ENCODE results near the gene AQP2.

The AQP2 gene

DNA sequence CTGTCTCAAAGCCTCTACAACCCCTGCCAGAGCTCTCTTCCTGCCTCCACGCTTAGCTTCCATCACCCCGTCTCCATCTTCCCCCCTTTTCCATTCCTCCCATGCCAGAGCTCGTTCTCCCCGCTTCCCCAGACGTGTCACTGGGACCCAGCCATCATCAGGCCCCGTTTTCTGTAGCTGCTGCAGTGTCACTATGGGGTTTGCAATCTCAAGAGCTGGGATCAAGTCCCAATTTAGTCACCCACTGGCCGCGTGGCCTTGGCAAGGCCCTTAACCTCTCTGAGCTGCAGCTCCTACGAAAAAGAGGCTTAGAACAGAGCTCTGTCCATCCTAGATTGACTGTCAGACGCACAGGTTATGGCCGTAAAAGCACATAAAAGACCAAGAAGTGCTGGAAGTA, 45.9 kb upstream of the AQP2 start:
- no peak for TF ChIP-seq CTCF (IDR thresholded peaks at IDR 0.05; ENCODE audit: low read length, missing control alignments)

DNA sequence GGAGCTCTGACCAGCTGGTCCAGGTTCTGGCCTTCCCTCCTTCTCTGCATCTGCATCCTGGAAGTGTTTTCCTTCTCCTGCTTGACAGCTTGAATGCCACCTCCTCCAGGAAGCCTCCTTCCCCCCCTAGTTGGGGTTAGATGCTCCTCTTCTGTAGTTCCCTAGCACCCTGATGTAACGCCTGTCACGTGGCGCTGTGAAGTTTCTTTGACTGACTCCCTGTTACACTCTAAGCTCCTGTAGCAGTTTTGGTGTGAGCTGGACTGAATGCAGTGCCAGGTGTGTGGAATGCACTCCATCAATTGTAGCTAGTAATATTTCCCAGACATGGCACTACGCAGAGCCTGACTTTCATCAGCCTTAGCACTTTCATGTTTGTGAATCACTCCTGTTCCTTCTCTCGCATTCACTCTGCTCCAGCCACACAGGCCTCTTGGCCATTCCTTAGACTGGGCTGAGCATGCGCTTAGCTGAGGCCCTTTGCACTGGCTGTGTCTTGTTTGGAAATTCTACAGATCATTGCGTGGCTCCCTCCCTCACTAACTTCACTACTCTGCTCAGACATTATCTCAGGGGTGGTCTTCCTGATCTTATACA, 44.7 kb upstream of the AQP2 start:
- TF ChIP-seq CTCF (IDR thresholded peaks at IDR 0.05; ENCODE audit: low read length, missing control alignments) = no peak
- DNase-seq (ENCODE audit: low read depth) = no peak
- no peak overlapping the region for H3K4me3 ChIP-seq (replicated peaks; ENCODE audit: low read depth, low read length)

More for the DNA sequence above, 45.9 kb upstream of the AQP2 start:
- no peak for DNase-seq (ENCODE audit: low read depth)
- H3K4me3 ChIP-seq (replicated peaks; ENCODE audit: low read depth, low read length) = no peak overlapping the region

DNA sequence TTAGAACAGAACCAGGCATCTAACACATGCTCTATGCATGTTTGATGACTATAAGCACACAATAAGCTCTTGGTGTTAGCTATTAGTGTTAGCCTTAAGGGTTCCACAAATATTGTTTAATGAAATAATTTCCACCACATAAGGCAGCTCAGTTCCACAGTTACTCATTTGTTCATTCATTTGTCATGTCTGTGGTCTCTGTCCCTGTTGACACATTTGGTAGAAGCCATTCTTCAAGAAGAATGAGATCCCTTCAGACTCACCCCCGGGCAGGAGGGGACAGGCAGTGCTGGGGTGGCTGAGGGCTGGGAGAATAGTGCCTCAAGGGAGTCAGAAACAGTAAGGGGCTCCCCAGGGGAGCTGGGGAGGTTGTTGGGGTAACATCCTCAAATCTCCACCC, 43.2 kb upstream of the AQP2 start:
- no peak for DNase-seq (ENCODE audit: low read depth)
- no peak overlapping the region for H3K4me3 ChIP-seq (replicated peaks; ENCODE audit: low read depth, low read length)
- no peak for TF ChIP-seq CTCF (IDR thresholded peaks at IDR 0.05; ENCODE audit: low read length, missing control alignments)

DNA sequence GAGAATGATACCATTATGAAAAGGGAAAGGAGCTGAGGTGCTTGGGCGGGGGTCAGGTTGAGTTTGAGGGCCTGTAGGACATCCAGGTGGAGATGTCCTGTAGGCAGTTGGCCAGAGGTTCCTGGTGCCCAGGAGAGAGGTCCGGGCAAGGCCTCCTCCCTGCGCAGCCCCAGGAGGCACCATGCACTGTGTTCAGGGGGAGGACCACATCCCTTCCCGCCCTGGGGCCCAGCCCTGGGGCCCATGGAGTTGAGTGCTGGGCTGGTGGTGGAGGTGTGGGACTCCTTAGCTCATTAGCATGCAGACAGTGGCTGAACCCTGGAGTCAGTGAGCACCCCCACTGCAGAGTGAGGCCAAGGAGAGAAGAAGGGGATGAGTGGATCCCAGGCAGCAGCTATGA, 41.2 kb upstream of the AQP2 start:
- H3K4me3 ChIP-seq (replicated peaks; ENCODE audit: low read depth, low read length) = no peak overlapping the region
- DNase-seq (ENCODE audit: low read depth) = no peak
- TF ChIP-seq CTCF (IDR thresholded peaks at IDR 0.05; ENCODE audit: low read length, missing control alignments) = no peak

- TF ChIP-seq CTCF (IDR thresholded peaks at IDR 0.05; ENCODE audit: low read length, missing control alignments) = no peak
- DNase-seq (ENCODE audit: low read depth) = peak; percentile 66
Observed at GRCh38 chr12:49909826-49910225, 40.7 kb upstream of the AQP2 start.

DNA sequence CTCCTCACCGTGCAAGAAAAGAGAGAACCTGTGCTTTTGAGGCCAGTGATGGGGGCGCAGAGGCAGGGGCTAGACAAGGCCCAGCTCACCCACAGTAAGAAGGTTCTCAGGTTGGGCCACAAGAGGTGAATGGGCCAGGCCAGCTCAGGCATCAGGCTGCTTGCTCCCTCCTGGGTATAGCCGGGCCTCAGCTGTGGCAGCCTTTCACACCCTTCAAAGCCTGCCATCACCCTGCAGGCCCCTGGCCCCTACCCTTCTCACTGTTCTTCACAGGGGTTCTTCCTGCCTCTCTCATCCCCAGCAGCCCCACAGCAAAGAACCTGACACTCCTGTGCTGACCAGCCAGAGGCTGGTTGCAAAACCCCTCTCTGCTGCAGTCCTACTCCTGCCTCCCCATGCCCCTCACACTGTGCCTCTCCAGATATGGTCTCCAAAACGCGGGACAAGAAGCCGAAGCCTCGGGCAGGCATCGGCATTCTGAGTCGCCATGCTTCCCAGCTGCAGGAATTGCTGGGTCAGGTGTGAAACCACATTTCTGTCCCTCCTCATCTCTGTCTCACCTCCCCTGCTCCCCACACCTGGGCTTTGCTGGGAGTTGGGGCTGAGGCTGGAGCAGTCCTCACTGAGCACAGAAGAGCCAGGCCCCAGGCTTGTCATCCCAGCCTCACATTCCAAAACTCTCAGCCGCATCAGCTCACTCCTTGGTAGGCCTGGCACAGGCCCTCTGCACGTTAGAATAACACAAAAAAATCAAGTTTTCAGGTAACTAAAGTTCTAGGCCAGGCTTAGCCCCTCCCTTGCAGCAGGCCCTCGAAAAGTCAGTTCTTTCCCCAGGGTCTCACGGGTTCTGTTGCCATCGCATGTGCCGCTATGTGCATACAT, 40.0 kb upstream of the AQP2 start:
- no peak overlapping the region for H3K4me3 ChIP-seq (replicated peaks; ENCODE audit: low read depth, low read length)
- TF ChIP-seq CTCF (IDR thresholded peaks at IDR 0.05; ENCODE audit: low read length, missing control alignments) = no peak
- DNase-seq (ENCODE audit: low read depth) = no peak

More at GRCh38 chr12:49909826-49910225, 40.7 kb upstream of the AQP2 start:
- H3K4me3 ChIP-seq (replicated peaks; ENCODE audit: low read depth, low read length) = no peak overlapping the region

Measured in fibroblast of pulmonary artery (primary cell).